Measurements from ENCODE around the gene CHCHD3. TPM values are rescaled to one million over a fixed set of nuclear protein-coding genes. Genes with fewer than 3 reads are reported as not detected.

The CHCHD3 gene
- total RNA-seq, 1 donor from 2014 or later: 142 TPM

GRCh38 chr7:133003052-133003910 lies 78.6 kb downstream of the CHCHD3 start:
- peaks cover 4% of the 10 kb centered on the region for H3K4me1 Mint-ChIP-seq
- Histone ChIP-seq H3K36me3 (no peaks in the 10 kb centered on the region), H3K4me1 (peaks cover 36% of the 10 kb centered on the region), H4K20me1 (ENCODE audit: low read depth) (peaks cover 25% of the 10 kb centered on the region), H3K4me2 (no peak overlapping the region), H2AFZ (replicated peaks) (no peak overlapping the region), H3K9ac (no peak overlapping the region), H3K4me3 (no peak overlapping the region), H3K27me3 (no peaks in the 10 kb centered on the region), H3K27ac (no peak overlapping the region), H3K9me3 (ENCODE audit: low read depth) (no peaks in the 10 kb centered on the region), H3F3A (ENCODE audit: low read depth) (peaks cover 5% of the 10 kb centered on the region), H3K79me2 (ENCODE audit: low read depth) (peaks cover 72% of the 10 kb centered on the region)
- TF ChIP-seq EZH2 (IDR thresholded peaks at IDR 0.05) (no peak), CTCF (IDR thresholded peaks at IDR 0.05) (no peak), EZH2phosphoT487 (IDR thresholded peaks at IDR 0.05) (no peak)
- H3K36me3 Mint-ChIP-seq: peaks cover 7% of the 10 kb centered on the region
- DNase-seq (ENCODE audit: low spot score): no peak
- no peaks in the 10 kb centered on the region for H3K27me3 Mint-ChIP-seq (ENCODE audit: insufficient read depth, low read depth)
- no peak overlapping the region for H3K27ac Mint-ChIP-seq
- H3K9me3 Mint-ChIP-seq: peaks cover 3% of the 10 kb centered on the region
- H3K4me3 Mint-ChIP-seq: no peak overlapping the region

- Histone ChIP-seq H3K9ac (no peak overlapping the region), H3K4me2 (peak overlapping the region; percentile 4), H3K9me3 (ENCODE audit: low read depth) (no peaks in the 10 kb centered on the region), H3K4me1 (peaks cover 48% of the 10 kb centered on the region), H2AFZ (replicated peaks) (no peak overlapping the region), H3K27ac (peak overlapping the region; percentile 57), H4K20me1 (ENCODE audit: low read depth) (peaks cover 29% of the 10 kb centered on the region), H3K27me3 (no peaks in the 10 kb centered on the region), H3K36me3 (no peaks in the 10 kb centered on the region), H3F3A (ENCODE audit: low read depth) (peaks cover 5% of the 10 kb centered on the region), H3K4me3 (no peak overlapping the region), H3K79me2 (ENCODE audit: low read depth) (peaks cover 73% of the 10 kb centered on the region)
- H3K4me3 Mint-ChIP-seq: no peak overlapping the region
- DNase-seq (ENCODE audit: low spot score): no peak
- TF ChIP-seq CTCF (IDR thresholded peaks at IDR 0.05) (no peak), EZH2 (IDR thresholded peaks at IDR 0.05) (no peak), EZH2phosphoT487 (IDR thresholded peaks at IDR 0.05) (no peak)
- H3K36me3 Mint-ChIP-seq: no peaks in the 10 kb centered on the region
- H3K4me1 Mint-ChIP-seq: peaks cover 9% of the 10 kb centered on the region
- no peak overlapping the region for H3K27ac Mint-ChIP-seq
- no peaks in the 10 kb centered on the region for H3K27me3 Mint-ChIP-seq (ENCODE audit: insufficient read depth, low read depth)
- peaks cover 3% of the 10 kb centered on the region for H3K9me3 Mint-ChIP-seq
These were observed 80.2 kb downstream of the CHCHD3 start for GRCh38 chr7:133001727-133002126.

GRCh38 chr7:132999845-133000244 lies 82.0 kb downstream of the CHCHD3 start:
- Histone ChIP-seq H3K27ac (no peak overlapping the region), H4K20me1 (ENCODE audit: low read depth) (peaks cover 33% of the 10 kb centered on the region), H3K79me2 (ENCODE audit: low read depth) (peaks cover 88% of the 10 kb centered on the region), H3K9me3 (ENCODE audit: low read depth) (no peaks in the 10 kb centered on the region), H3K4me2 (no peak overlapping the region), H3K36me3 (no peaks in the 10 kb centered on the region), H3K27me3 (no peaks in the 10 kb centered on the region), H3K4me1 (peaks cover 56% of the 10 kb centered on the region), H3F3A (ENCODE audit: low read depth) (peaks cover 5% of the 10 kb centered on the region), H2AFZ (replicated peaks) (no peak overlapping the region), H3K4me3 (no peak overlapping the region), H3K9ac (no peak overlapping the region)
- no peak for DNase-seq (ENCODE audit: low spot score)
- Mint-ChIP-seq H3K9me3 (no peaks in the 10 kb centered on the region), H3K4me3 (no peak overlapping the region), H3K27ac (no peak overlapping the region), H3K27me3 (ENCODE audit: insufficient read depth, low read depth) (no peaks in the 10 kb centered on the region), H3K36me3 (peaks cover 2% of the 10 kb centered on the region), H3K4me1 (peaks cover 16% of the 10 kb centered on the region)
- TF ChIP-seq EZH2phosphoT487 (IDR thresholded peaks at IDR 0.05): no peak
- no peak for TF ChIP-seq EZH2 (IDR thresholded peaks at IDR 0.05)
- no peak for TF ChIP-seq CTCF (IDR thresholded peaks at IDR 0.05)
